ENCODE measurements around the gene SLC35A1.

GRCh38 chr6:87538510-87539260, 65.9 kb downstream of the SLC35A1 start:
- TF ChIP-seq CTCF (IDR thresholded peaks at IDR 0.05; ENCODE audit: low read depth, low read length) (no peak), POLR2A (IDR thresholded peaks at IDR 0.05; ENCODE audit: extremely low read depth, insufficient read length) (no peak), MAX (IDR thresholded peaks at IDR 0.05; ENCODE audit: low read depth, low read length) (no peak)

Measured in NB4 (cell line).